HG03095 (cell line): Measurements from ENCODE around the gene LIN37.

ENCODE experiments used
- ATAC-seq: cut with Tn5 transposase; IDR thresholded peaks from one replicate; pipeline ENCODE4 v1.9.1; 2021; ENCODE audit warnings: moderate library complexity; ENCODE audit not compliant: unreplicated experiment

The LIN37 gene

DNA sequence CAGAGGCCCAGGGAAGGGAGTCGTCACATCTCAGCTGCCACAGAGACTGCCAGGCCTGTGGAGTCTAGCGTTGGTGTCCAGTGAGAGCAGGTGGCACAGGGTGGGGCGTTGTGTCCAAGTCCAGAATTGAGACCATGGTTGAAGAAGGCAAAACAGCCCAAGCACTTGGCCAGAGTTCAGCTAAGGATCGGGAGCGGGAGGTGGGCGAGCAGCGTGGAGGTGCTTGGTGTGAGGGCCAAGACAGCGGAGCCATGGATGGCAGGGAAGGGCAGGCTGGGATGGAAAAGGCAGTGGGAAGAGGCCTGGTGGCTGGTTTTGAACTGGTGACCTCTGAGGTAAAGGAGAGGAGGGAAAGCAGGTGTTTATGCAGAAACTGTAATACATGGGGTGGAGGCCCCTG, 14.1 kb upstream of the LIN37 start:
- no peak for ATAC-seq

- no peak for ATAC-seq
These were observed 13.5 kb upstream of the LIN37 start for GRCh38 chr19:35734889-35735288.

DNA sequence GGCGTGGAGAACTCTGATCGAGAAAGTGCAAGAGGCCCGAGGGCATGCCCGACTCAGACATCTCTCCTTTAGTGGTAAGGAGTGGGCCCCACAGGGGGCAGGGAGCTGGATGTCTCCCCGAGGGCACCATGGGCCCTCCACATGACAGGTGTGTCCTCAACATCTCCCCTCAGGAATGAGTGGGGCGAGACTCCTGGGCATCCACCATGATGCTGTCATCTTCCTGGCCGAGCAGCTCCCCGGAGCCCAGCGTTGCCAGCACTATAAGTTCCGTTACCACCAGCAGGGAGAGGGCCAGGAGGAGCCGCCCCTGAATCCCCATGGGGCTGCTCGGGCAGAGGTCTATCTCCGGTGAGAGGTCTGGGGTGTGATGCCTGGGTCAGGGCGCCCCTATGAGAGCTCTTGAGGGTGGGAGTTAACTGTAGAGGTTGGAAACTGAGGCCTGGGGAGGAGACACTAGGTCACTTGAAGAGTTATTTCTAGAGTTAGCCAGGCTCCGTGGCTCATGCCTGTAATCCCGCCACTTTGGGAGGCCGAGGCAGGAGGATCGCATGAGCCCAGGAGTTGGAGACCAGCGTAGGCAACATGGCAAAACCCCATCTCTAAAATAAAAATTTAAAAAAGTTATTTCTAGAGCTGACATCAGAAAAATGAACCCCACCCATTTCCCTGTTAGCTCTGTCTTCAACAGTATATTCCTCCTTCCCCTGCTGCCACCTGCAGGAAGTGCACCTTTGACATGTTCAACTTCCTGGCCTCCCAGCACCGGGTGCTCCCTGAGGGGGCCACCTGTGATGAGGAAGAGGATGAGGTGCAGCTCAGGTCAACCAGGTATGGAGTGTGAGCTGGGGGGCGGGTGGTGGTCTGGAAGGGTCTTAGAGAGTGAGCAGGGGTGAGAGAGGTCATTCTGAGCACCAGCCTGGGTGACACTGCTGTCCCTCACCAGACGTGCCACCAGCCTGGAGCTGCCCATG, 11.2 kb upstream of the LIN37 start:
- ATAC-seq: no peak

DNA sequence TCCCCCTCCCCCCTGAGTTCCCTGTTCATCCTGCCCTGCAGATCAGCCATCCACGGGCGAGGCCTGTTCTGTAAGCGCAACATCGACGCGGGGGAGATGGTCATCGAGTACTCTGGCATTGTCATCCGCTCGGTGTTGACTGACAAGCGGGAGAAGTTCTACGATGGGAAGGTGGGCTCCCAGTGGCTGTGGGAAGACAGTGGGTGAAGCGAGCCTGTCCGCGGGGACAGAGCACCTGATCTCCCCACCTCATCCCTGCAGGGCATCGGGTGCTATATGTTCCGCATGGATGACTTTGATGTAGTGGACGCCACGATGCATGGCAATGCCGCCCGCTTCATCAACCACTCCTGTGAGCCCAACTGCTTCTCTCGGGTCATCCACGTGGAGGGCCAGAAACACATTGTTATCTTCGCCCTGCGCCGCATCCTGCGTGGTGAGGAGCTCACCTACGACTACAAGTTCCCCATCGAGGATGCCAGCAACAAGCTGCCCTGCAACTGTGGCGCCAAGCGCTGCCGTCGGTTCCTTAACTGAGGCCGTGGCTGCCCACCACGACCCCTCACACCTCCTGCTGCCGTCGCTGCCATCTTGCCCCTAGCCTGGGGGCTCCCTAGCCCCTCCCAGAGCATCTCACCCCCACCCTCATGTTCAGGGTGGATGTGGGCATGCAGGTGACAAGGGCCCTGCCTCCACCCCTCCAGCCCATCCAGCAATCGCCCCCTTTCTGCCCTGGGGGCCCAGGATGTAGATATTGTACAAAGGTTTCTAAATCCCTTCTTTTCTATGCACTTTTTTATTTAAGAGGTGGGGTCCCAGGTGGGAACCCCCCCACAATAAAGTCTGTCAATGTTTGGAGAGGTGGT, 10.1 kb upstream of the LIN37 start:
- no peak for ATAC-seq

GRCh38 chr19:35738887-35739229, 9.5 kb upstream of the LIN37 start:
- ATAC-seq: no peak

- no peak for ATAC-seq
These were observed 8.9 kb upstream of the LIN37 start for GRCh38 chr19:35739275-35740107.

DNA sequence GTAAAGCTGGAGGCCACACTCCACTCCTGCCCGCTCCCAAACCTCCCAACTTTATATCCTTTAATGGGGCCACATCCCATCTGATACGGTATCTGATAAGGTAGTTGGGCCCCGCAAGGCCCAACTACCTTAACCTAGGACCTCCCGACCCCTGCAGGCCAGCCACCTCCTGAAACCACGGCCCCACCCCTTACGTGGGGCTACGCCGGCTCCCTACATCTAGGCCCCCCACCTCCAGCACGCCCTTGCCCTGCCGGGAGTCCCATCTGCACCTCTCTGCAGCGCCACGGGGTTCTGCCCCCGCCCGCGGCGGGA, 8.3 kb upstream of the LIN37 start:
- peak; percentile 16 for ATAC-seq

DNA sequence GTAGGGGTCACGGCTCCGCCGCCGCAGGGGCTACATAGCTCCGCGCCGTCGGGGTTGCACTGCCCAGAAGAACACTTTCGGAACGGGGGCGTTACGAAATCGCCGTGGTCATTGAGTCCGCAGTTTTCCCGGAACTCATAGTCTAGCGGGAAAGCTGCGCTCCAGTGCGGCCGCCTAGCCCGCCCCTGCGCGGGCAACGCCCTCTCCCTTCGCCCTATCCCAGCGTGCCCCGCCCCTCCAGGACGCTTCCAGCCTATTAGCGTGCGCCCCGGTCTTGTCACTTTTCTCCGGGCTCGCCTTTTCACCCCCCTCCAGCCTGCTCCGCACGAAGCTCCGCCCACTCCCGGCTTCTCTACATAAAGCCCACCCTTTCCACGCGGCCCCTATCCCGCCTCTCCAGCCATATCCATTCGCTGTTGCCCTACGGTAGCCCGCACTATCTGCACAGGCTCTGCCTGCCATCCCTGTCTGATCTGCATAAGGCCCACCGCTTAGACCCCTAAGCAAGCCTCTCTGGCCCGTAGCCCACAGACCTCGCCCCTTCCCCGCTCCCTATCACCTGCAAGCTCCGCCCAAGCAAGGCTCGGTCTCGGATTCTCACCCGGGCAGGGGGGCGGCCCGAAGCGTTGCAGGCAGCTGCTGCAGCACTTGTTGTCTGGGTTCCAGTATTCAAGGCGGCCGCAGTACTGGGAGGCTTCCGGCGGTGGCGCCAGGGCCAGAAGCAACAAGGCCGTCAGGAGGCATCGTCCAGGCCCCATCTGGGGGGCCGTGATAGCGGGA, 7.8 kb upstream of the LIN37 start:
- ATAC-seq: peak; percentile 55

- no peak for ATAC-seq
These were observed 7.2 kb upstream of the LIN37 start for GRCh38 chr19:35741203-35741515.

- no peak for ATAC-seq
These were observed 6.2 kb upstream of the LIN37 start, which contains the start of gene IGFLR1 for GRCh38 chr19:35742121-35742724. TSS of gene IGFLR1 (minus strand) at chr19:35742452. CDS start at chr19:35741180, 1,272 bp downstream.

- no peak for ATAC-seq
These were observed 4.5 kb upstream of the LIN37 start for GRCh38 chr19:35743640-35744429.

DNA sequence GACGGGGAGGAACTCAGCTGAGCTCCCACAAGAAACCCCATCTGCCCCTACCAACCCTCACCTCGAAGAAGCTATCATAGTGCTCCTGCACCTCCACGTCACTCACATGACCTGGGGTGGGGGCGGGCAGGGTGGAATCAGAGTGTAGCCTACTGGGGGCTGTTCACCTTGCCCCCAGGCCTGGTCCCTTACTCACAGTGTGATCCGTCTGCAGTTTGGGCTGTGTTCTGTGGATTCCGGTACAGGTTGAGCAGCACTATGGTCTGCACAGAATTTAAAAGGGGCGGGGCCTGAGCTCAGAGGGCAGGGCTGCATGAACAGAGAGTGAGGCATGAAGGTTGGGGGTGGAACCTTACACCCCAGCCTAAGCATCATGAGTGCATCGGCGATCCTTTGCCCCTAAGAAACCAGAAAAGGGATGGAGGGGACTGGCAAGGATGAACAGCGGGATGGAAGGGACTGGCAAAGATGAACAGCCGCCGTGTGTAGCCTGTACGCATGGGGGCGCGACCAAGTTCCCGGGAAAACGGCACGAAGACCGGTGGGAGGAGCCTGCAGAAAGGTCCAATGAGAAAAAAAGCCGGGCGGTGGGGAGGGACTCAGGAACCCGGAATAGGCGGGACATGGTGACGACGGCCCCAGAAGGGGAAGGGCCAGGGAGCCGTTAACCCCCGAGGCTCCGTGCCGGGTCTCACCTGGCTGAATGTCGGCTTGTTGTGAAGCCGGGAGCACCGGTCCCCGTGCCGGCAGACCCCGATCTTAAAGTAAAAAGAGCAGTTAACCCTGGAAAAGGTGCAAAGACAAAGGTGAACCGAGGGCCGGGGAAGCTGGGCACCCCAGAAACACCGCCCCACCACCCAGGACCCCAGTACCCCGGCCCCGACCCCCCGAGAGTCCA, 3.7 kb upstream of the LIN37 start:
- ATAC-seq: peak; percentile 36

DNA sequence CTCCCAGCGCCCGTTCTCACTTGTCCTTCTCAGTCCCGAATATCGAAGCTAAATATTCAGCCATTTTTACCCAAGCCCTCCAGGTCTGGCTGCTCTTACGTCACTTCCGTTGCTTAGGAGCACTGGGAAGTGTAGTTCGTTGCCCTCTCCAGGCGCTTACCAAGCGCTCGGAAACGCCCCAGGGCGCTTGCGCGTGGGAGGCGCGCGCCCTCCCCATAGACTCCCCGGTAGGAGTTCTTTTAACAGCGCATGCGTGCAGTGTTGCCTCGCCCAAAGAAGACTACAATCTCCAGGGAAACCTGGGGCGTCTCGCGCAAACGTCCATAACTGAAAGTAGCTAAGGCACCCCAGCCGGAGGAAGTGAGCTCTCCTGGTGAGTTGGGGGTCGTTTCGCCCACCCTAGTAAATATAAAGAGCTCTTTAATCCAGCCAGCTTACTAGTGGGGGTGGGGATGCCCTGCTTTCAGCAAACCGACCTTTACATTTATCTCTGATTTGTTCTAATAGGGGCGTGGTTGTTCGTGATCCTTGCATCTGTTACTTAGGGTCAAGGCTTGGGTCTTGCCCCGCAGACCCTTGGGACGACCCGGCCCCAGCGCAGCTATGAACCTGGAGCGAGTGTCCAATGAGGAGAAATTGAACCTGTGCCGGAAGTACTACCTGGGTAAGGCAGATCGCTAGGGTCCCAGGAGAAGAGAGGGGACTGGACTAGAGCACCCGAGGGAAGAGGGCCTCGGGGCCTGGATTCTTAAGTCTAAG, 2.9 kb upstream of the LIN37 start, which contains the start of the genes PSENEN and U2AF1L4:
PSENEN (plus strand) TSS at position 324 of the 759 bp plus-strand sequence; CDS start at position 604, 280 bp downstream.
U2AF1L4 (minus strand) TSS at position 91 of the 759 bp plus-strand sequence; CDS start at position 64, 27 bp downstream.
- peak; percentile 28 for ATAC-seq

DNA sequence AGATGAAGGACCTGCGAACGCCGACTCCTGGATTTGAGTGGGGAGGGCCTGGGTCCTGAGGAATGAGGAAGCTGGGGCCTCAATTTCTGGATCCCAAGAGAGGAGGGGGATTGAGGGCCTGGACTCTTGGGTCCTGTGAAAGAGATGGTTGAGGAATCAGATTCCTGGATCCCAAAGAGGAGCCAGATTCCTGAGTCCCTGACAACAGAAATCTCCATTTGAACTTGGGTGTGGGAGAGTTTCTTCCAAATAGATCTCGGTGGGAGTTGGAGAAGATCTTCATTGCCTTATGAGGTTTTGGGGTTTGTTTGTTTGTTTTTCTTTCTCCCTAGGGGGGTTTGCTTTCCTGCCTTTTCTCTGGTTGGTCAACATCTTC, 2.3 kb upstream of the LIN37 start:
- no peak for ATAC-seq

DNA sequence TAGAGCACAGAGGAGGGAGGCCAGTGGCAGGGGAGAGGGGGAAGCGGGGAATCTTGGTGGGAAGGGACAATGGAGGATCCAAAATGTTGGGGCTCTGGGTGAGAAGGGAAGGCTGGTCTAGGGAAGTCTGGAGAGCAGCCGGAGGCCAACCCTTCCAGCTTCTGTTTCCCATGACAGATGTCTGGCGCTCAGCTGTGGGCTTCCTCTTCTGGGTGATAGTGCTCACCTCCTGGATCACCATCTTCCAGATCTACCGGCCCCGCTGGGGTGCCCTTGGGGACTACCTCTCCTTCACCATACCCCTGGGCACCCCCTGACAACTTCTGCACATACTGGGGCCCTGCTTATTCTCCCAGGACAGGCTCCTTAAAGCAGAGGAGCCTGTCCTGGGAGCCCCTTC, 1.8 kb upstream of the LIN37 start:
- no peak for ATAC-seq

DNA sequence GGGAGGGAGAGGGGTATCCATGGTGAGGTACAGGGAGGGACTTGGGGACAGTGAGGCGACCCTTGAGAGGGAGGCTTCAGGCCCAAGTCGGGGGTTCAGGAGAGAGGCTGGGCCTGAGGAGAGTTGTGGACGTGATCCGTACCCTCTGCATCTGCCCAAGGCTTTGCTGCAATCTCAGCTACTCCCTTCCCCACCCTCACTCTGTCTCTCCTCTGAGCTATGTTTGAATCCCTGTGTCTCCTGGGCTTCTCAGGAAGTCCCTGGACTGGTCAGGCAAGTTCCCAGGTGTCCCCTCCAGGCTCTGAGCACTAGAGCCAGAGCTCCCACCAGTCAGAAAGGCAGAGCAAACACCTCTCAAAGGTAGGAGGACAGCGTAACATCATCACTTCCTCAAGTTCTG, 1.8 kb downstream of the LIN37 start:
- no peak for ATAC-seq
